Colonic mucosa (tissue), 4 donors: Measurements from ENCODE around the gene DAG1. TPM values are rescaled to one million over a fixed set of nuclear protein-coding genes. Genes with fewer than 3 reads are reported as not detected.

Source experiments
- DNase-seq: peaks from one replicate; pipeline ENCODE4 v3.0.0-alpha.2; 2020
- H3K27ac ChIP-seq: fragments of 200-600 bp; one replicate; pipeline ENCODE4 v1.8.0; 2021
- H3K27me3 ChIP-seq: fragments of 200-600 bp; one replicate; pipeline ENCODE4 v1.8.0; 2021
- H3K36me3 ChIP-seq: fragments of 200-600 bp; one replicate; pipeline ENCODE4 v1.8.0; 2021
- H3K4me1 ChIP-seq: fragments of 200-600 bp; one replicate; pipeline ENCODE4 v1.8.0; 2021; ENCODE audit warnings: mild to moderate bottlenecking
- H3K4me3 ChIP-seq: fragments of 200-600 bp; one replicate; pipeline ENCODE4 v1.8.0; 2021
- H3K9ac ChIP-seq, 2 donors: one replicate each; pipeline ENCODE4 v1.7.0; 2013; ENCODE audit warnings: control low read depth in 2 of 2, low read depth in 2 of 2, low read length in 2 of 2
- H3K9me3 ChIP-seq: fragments of 200-600 bp; one replicate; pipeline ENCODE4 v1.8.0; 2021
- intact Hi-C: fragments of 100-400 bp; cut with DNase I; formaldehyde crosslinking; loops from one replicate; pipeline ENCODE4 v1.14.1; 2022
- total RNA-seq, 2 donors: library from RNA; stranded (reverse); fragmentation: NEBNext Ultra II Directional in 1 of 2; extraction: Animal tissue kit (Norgen Biotek cat#: 25700) in 1 of 2; gene quantifications; one replicate each; pipeline ENCODE4 v1.2.1, GENCODE V29; 2021
- TF ChIP-seq, protein P1 (sequence below): fragments of 200-600 bp; IDR thresholded peaks from one replicate; pipeline ENCODE4 v1.8.0; 2022; ENCODE audit warnings: antibody characterized with exemption, mild to moderate bottlenecking
- donor health status: healthy.
- donor health status: DM: no; HTN: no; CAD: no.
- donor health status: DM: no; HTN: no; CAD: no.

Gene DAG1
- total RNA-seq, 2 donors from 2014 or later, result 81.7 to 107 TPM

- H3K9me3 ChIP-seq, result no peaks in the 10 kb centered on the region
- peak overlapping the region; percentile 62 for H3K4me3 ChIP-seq
- peak overlapping the region; percentile 69 to 71 for H3K9ac ChIP-seq
- TF ChIP-seq, protein P1, sequence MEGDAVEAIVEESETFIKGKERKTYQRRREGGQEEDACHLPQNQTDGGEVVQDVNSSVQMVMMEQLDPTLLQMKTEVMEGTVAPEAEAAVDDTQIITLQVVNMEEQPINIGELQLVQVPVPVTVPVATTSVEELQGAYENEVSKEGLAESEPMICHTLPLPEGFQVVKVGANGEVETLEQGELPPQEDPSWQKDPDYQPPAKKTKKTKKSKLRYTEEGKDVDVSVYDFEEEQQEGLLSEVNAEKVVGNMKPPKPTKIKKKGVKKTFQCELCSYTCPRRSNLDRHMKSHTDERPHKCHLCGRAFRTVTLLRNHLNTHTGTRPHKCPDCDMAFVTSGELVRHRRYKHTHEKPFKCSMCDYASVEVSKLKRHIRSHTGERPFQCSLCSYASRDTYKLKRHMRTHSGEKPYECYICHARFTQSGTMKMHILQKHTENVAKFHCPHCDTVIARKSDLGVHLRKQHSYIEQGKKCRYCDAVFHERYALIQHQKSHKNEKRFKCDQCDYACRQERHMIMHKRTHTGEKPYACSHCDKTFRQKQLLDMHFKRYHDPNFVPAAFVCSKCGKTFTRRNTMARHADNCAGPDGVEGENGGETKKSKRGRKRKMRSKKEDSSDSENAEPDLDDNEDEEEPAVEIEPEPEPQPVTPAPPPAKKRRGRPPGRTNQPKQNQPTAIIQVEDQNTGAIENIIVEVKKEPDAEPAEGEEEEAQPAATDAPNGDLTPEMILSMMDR, result peak; percentile 74
- no peaks in the 10 kb centered on the region for H3K4me1 ChIP-seq
- no peaks in the 10 kb centered on the region for H3K27me3 ChIP-seq
- peak overlapping the region; percentile 79 for H3K27ac ChIP-seq
- H3K36me3 ChIP-seq, result no peaks in the 10 kb centered on the region
- intact Hi-C loops, result loop anchor here (2.0 kb wide), 1 partner anchor 131 kb away; no protein-coding TSS in a partner anchor
- DNase-seq, result peak; percentile 94
Observed at GRCh38 chr3:49539659-49540560, 69.8 kb downstream of the DAG1 start.

DNA sequence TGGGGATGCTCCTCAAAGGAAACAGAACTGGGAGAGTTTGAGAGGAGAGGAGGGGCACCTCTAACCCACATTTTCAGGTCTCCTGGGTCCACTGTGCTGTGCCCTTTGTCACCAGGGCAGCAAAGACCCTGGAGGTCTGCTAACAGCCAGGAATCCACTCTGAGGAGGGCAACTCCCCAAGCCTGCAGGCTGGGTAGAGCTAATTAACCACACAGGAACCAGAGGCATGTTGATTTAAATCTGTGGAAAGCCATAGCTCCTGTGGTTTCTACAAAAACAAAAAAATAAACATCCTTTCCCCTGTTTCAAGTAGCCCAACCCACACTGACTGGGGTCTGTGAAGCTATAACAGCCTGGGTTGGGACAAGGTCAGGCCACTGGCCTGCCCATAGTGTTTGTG, 82.0 kb downstream of the DAG1 start:
- TF ChIP-seq, protein P1, result no peak
- H3K27me3 ChIP-seq, result no peaks in the 10 kb centered on the region

DNA sequence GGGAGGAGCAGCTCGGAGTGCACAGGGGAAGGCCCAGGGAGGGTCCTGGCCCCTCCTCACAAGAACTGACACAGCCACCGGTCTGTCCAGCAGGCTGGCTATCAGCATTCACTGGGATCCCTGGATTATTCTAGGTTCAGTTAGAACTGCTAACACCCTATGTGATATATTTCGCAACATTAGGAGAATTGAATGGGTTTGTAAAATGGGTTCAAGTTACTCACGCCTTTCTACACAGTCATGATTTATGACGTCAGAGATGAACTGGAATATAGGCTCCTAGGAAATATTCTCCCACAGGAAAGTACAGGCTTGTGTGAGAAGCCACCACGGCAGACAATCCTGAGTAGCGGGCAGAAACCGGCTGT, 83.2 kb downstream of the DAG1 start:
- peak overlapping the region; percentile 57 for H3K4me3 ChIP-seq
- H3K9ac ChIP-seq, result no peak overlapping the region
- intact Hi-C loops, result no loop called here

More for the DNA sequence above, 82.0 kb downstream of the DAG1 start:
- Histone ChIP-seq H3K27ac (no peak overlapping the region), H3K9me3 (no peaks in the 10 kb centered on the region), H3K36me3 (no peaks in the 10 kb centered on the region), H3K4me3 (no peak overlapping the region), H3K4me1 (peaks cover 4% of the 10 kb centered on the region), H3K9ac (no peak overlapping the region)
- intact Hi-C loops, result no loop called here
- DNase-seq, result no peak

DNA sequence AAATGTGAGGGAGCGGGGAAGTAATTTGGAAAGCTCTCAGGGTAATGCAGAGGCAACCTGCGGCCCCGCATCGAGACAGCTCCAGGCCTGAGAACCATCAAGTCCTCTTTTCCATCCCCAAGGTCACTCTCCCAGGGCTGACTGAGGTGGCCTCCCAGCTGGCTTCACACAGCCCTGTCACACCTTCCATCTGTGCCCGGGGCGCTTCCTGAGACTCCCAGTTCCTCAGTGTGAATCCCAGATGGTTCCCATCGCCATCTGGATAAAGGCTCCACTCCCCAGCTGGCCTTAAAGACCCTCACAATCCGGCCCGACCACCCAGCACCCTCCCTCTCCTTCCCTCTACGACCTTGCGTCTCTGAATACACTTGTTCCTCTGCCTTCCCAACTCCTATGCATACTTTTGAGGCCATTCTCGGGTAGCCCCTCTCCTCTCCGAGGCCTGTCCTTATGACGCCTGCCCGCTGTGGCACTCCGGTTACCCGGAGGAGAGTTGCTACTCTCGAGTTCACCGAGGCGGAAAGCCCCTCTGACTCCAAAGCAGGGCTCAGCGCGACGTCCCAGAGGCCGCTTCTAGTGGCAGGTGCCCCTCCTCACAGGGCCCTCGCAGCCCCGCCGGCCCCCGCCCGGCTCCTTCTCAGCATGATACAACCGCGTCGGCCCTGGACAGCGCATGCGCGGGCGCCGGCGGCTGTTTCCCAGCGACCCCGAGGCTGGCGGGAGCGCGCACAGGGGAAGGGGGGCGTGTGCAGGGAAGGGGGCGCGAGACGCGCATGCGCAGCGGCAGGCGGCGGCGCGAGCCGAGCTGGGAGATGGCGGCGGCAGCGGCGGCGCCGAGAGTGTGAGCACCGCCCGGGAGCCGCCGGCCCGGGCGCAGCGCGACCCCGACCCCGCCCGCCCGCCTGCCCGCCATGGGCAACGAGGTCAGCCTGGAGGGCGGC, 83.9 kb downstream of the DAG1 start, which contains the start of gene BSN:
TSS of gene BSN (plus strand) at position 786 of the 941 bp plus-strand sequence. CDS start at position 912, 126 bp downstream.
- TF ChIP-seq, protein P1, result no peak
- no peaks in the 10 kb centered on the region for H3K27me3 ChIP-seq
- intact Hi-C loops, result no loop called here
- H3K27ac ChIP-seq, result no peak within 1 kb of the TSS
- peak within 1 kb of the TSS; percentile 56 to 62 for H3K9ac ChIP-seq
- H3K4me1 ChIP-seq, result peaks cover 4% of the 10 kb centered on the region
- peak; percentile 82 for DNase-seq
- H3K9me3 ChIP-seq, result no peaks in the 10 kb centered on the region
- H3K4me3 ChIP-seq, result peak within 1 kb of the TSS; percentile 57
- no peaks in the 10 kb centered on the region for H3K36me3 ChIP-seq

More for the DNA sequence above, 83.2 kb downstream of the DAG1 start:
- H3K27me3 ChIP-seq, result no peaks in the 10 kb centered on the region
- H3K9me3 ChIP-seq, result no peaks in the 10 kb centered on the region
- no peaks in the 10 kb centered on the region for H3K36me3 ChIP-seq
- peaks cover 4% of the 10 kb centered on the region for H3K4me1 ChIP-seq
- TF ChIP-seq, protein P1, result no peak
- H3K27ac ChIP-seq, result no peak overlapping the region
- DNase-seq, result no peak

- H3K4me3 ChIP-seq, result peak overlapping the region; percentile 15
- H3K9me3 ChIP-seq, result no peaks in the 10 kb centered on the region
- no peaks in the 10 kb centered on the region for H3K27me3 ChIP-seq
- no peaks in the 10 kb centered on the region for H3K36me3 ChIP-seq
- intact Hi-C loops, result no loop called here
- peak overlapping the region in 1 of 2 donors; percentile 12 for H3K9ac ChIP-seq
- TF ChIP-seq, protein P1, result no peak
- H3K4me1 ChIP-seq, result peaks cover 4% of the 10 kb centered on the region
- DNase-seq, result peak; percentile 42
- no peak overlapping the region for H3K27ac ChIP-seq
Observed at GRCh38 chr3:49554633-49555265, 84.7 kb downstream of the DAG1 start.
